GM18870 (cell line): ENCODE results near the gene KCNJ4.
"Not testable (repeated sequence)": the region's sequence is repeated elsewhere in the genome, so short reads cannot be mapped to it uniquely, and the experiment has no call there.

Experiments
- ATAC-seq: cut with Tn5 transposase; IDR thresholded peaks from one replicate; pipeline ENCODE4 v1.9.1; 2021; ENCODE audit warnings: moderate library complexity; ENCODE audit not compliant: unreplicated experiment

The KCNJ4 gene

DNA sequence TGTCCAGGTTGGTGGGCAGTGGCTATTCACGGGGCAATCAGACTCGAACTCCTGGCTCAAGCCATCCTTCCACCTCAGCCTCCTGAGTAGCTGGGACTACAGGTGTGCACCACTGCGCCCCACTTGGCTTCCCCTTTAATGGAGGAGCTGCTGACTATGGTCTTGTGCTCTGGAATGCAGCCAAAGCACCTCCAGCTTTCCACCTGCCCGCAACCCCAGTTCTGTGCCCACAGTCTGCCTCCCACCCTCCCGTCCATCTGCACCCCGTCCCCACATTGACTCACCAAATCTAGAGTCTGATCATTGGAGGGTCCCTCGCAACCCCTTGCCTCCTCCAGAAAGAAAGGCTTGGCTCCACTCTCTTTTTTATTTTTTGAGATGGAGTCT is 41.0 kb downstream of the KCNJ4 start:
- no peak for ATAC-seq

DNA sequence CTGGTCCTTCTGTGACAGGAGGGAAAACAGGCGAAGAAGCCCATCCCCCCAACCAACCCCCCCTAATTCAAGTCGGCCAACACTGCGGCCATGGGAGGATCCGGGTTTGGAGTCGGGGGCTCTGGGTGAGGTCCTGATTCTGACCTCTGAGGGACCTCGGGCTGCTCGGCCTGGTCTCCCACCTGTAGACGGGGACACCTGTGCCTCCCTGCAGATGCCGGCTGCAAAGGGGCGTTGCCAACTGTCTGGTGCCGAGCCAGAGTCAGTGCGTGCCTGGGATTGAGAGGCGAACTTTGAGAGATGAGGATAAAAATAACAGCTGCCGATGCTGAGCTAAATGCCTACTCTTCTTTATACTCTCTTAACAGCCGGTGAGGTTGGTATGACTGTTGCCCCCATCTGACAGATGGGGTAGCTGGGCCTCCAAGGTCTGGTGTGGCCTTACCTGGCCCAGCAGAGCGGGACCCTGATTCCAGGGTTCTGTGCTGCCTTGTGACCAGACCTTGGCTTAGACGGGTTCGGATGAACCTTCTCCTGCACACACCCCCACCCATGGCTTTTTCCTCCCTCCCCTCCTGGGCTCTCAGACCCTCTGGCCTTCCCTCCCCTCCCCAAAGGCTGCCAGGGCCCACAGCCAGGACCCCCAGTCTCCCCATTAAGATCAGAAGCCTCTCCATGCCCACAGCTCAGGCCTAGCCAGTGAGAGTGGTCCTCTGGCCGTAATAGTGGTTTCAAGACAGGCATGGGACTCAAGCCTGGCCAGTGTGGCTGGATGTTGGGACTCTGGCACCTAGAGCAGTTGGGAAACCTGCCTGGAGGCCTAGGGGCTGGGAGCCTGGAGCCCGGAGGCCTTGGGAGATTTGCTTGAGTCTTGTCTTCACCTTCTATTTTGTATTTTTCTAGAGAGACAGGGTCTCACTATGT is 41.7 kb downstream of the KCNJ4 start:
- no peak for ATAC-seq

DNA sequence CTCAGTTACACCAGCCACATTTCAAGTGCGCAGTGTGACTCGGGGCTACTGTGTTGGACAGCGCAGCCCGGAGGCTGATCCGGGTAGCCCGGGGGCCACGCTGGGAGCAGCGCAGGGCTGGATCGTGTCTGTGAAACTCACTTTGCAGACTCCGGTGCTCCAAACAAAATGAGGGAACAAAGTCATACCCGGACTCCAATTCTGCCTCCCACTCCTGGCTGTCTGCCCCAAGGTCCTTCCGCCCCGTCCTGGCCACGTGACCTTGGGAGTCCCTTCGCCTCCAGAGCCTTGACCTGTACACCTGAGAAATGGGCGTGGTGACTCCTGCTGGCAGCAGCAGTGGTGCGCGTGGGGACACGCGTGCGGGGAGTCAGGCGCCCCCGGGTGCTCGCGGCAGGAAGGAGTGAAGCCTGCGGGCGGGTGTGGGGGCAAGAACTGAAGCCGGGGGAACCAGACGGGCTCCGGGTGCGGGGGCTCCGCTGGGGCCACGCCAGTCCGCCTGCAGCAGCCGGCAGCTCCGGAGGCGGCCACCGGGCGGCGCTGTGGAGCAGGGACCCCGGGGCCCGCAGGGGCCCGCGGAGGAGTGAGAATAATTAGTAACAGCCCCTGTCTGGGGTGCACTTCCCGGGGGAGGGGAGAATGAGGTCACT is 42.4 kb downstream of the KCNJ4 start:
- no peak for ATAC-seq

DNA sequence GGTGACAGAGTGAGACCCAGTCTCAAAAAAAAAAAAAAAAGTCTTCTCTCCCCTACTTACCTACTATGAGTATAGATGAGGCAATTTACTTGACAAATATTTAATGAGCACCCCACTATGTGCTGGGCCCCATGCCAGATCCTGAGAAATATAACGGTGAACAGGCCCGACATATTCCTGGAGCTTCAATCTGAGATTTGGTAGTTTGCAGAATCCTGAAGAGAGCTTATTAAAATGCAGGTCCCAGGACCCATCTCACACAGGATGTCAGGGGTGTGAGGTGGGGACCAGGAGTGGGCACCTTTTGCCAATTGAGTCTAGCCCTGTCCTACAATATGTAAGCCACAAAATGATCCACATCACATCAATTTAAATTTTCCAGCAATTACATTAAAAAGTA is 44.0 kb downstream of the KCNJ4 start:
- no peak for ATAC-seq

GRCh38 chr22:38409916-38410315 is 45.1 kb downstream of the KCNJ4 start:
- ATAC-seq: not testable (repeated sequence)

GRCh38 chr22:38406617-38407016 is 48.4 kb downstream of the KCNJ4 start:
- no peak for ATAC-seq

DNA sequence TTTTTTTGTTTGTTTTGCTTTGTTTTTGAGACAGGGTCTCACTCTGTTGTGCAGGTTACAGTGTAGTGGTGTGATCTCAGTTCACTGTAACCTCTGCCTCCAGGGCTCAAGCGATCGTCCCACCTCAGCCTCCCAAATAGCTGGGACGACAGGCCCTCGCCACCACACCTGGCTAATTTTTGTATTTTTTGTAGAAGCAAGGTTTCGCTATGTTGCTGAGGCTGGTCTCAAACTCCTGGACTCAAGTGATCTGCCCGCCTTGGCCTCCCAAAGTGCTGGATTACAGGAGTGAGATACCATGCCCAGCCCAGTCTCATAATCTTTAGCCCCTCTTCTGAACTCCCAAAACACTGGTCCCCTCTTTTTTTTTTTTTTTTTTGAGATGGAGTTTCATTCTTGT is 50.6 kb downstream of the KCNJ4 start:
- ATAC-seq: no peak

GRCh38 chr22:38403812-38404211 is 51.2 kb downstream of the KCNJ4 start:
- no peak for ATAC-seq

DNA sequence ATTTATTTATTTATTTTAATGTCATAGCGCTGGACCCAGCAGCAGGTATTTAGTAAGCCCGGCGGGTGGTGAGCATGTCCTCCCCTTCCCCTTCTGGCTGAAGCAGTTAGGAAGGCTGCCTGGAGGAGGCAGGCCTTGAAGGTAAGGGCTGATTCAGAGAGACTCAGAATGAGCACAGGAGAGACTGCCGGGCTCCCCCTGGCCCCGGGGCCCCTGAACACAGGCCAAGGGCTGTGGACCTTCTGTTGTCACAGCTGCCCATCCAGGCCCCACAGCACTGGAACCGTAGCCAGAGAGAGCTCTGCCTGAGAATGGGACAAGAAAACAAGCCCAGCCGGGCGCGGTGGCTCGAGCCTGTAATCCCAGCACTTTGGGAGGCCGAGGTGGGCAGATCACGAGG is 52.8 kb downstream of the KCNJ4 start:
- ATAC-seq: no peak

DNA sequence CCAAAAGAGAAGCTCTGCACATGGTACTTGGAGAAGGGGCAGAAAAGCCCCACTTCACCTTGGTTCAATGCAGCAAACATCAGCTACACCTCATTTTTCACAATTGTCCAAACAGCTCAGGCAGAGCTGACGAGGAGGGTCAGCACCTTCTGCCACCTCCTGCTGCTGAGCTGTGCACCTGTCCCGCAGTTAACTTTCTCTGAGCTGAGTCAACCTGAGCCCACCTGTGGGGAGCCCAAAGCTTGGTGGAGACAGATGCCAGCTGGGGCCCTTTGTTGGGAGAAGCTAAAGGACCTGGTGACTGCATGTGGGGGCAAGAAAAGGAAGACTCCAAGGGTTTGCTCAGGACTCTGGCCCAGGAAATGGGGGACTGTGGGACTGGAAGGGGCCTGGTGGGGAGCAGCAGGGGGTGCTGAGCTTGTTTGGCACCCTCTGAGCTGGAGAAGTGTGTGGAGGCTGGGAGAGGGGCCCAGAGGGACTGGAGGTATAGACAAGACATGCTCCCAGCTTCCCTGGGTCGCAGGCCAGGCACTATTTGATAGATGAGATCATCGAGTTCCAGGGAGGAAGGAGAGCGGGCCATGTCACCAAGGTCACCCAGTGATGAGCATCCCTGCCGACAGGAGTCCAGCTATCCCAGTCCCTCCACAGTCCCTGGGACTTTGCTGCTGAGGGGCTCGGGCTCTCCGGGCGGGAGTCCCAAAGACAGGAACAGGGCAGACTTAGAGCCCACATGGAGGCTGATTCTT is 53.5 kb downstream of the KCNJ4 start:
- ATAC-seq: no peak

GRCh38 chr22:38400256-38400655 is 54.7 kb downstream of the KCNJ4 start:
- not testable (repeated sequence) for ATAC-seq

DNA sequence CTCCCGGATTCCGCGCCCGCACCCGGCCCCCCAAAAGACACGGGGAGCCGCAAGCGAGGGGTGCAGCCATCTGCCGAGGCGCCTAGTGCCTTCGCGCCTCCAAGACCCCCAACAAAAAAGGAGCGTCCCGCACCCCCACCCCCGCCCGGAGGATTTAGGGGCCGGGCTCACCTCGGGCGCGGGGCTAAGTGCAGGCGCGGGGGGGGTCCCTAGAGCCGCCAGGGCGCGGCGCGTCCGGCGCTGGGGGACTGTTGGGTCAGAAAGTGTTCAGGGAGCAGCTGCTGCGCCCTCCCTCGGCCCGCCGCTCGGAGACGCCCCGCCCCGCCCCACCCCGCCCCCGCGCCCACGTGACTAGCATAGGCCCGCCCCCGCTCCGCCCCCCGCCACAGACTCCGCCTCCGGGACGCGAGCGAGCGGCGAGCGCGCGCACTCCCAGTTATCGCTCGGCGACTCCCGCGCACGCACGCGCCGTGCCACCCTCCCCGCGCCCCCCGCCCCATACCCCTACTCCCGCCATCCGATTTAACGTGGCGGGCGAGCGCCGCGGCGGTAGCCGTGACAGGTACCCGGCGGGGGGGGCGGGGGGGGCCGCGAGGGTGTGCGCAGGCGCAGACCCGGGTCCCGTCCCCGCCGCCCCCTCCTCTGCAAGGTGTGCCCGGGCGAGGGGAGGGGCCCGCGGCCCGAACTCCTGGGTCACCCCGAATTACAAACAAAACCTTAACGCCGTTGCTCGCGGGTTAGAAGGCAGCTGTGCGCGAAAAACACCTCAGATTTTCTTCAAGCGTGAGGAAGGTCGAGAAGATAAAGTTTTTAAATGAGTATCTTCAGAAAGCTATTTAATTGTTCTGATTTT is 56.2 kb downstream of the KCNJ4 start:
- no peak for ATAC-seq

- ATAC-seq: not testable (repeated sequence)
Measured at GRCh38 chr22:38398181-38398608, 56.8 kb downstream of the KCNJ4 start.

GRCh38 chr22:38397189-38398085 is 57.6 kb downstream of the KCNJ4 start:
- no peak for ATAC-seq

DNA sequence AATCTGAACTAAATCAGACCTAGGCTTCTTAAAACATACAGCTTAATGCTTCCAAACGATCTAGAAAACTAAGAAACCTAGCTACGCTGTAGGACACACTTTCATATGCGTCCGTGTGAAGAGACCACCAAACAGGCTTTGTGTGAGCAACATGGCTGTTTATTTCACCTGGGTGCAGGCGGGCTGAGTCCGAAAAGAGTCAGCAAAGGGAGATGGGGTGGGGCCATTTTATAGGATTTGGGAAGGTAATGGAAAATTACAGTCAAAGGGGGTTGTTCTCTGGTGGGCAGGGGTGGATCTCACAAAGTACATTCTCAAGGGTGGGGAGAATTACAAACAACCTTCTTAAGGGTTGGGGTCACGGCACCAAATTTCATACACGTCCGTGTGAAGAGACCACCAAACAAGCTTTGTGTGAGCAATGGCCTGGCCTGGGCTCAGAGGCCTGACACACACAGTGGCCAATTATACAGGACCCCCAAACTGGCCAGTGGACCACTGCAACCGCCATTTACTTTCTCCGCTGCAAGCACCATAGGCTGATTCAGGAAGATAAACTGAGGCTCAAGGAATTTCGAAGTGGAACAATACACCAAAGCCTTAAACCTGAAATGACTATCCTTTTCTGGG is 58.4 kb downstream of the KCNJ4 start:
- ATAC-seq: not testable (repeated sequence)

DNA sequence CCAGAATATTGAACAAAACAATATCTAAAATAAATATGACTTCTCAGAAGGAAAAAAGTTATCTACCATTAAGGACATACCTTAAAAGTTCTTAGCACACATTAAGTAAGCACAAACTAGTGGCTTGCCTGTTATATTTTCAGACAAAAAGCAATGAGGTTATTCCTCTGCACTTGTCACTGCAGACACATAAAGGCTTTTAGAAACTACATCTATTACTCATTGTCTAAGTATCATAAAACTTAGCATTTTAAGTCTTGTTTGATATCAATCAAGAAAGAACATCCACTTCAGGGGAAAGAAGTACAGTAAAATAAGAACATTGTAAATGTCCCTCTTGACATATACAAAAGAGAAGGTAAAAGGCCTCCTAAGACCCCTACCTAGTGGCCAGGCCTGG is 59.1 kb downstream of the KCNJ4 start:
- not testable (repeated sequence) for ATAC-seq

GRCh38 chr22:38394929-38395624 is 59.9 kb downstream of the KCNJ4 start:
- ATAC-seq: not testable (repeated sequence)

- ATAC-seq: not testable (repeated sequence)
Measured at GRCh38 chr22:38389428-38389818, 65.6 kb downstream of the KCNJ4 start.
